Measurements from ENCODE around the gene MFAP3. TPM values are rescaled to one million over a fixed set of nuclear protein-coding genes. Genes with fewer than 3 reads are reported as not detected.

MFAP3 gene
- total and polyA plus RNA-seq, 10 of the 15 experiments (the other 5 are each of a cell fraction or from before 2014, with no cell fraction given): 2.5 to 22.9 (median 13.4) TPM

DNA sequence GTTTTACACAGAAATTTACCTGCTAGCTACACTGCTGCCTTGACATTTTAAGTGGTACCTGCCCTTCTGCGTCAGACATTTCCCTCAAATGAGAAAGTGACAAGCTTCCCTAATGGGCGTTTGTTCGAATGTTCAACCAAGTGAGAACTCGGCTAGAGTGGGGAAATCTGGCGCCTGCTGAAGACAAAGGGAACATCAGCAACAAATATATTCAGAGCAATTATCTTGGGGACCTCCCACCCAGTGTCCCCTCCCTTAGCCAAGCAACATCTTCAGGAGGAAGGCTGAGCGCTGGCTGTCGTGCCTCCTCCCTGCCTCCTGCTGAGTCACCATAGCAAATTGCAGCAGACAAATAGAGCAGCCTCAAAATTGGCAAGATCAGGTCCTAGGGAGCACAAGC, 57.1 kb downstream of the MFAP3 start:
- BruUV-seq (replicated peaks): no TSS peak
- RAD21 ChIA-PET (ENCODE audit: unreplicated experiment): no interaction called here
- no peak for ATAC-seq

DNA sequence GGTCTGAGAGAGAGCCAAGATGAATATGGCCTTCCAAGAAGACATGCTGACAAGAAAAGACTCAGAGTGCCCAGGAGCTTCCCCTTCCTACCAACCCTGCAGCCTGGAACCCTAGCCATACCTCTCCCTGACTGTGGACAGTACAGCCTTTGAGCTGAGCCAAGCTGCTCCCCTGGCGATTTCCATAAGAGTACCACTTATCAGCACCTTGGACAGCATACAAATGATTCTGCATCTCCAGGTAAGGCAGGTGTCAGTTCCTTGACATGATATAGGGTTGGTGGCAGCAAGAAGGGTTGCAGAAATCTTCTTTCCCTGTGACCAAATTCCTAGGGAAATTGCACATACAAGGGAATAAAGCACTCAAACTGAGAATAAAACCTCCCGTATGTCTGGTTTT, 58.3 kb downstream of the MFAP3 start:
- no peak overlapping the region for H3K4me2 ChIP-seq (ENCODE audit: control insufficient read depth, insufficient read depth)
- FAIRE-seq: no peak
- no peaks in the 10 kb centered on the region for H3K79me2 ChIP-seq (ENCODE audit: control insufficient read depth, insufficient read depth, low read length)
- TF ChIP-seq REST (IDR thresholded peaks at IDR 0.05; ENCODE audit: low read depth, low read length) (peak; percentile 86), SRF (IDR thresholded peaks at IDR 0.05; ENCODE audit: low read depth in 2 of 2, low read length in 2 of 2) (no peak), EP300 (IDR thresholded peaks at IDR 0.05; ENCODE audit: borderline replicate concordance in 1 of 2, control insufficient read depth in 1 of 2, low read depth in 2 of 2, low read length in 2 of 2) (no peak), CEBPZ (IDR thresholded peaks at IDR 0.05; ENCODE audit: low read depth, low read length) (no peak)
- TF ChIP-seq, protein P1, sequence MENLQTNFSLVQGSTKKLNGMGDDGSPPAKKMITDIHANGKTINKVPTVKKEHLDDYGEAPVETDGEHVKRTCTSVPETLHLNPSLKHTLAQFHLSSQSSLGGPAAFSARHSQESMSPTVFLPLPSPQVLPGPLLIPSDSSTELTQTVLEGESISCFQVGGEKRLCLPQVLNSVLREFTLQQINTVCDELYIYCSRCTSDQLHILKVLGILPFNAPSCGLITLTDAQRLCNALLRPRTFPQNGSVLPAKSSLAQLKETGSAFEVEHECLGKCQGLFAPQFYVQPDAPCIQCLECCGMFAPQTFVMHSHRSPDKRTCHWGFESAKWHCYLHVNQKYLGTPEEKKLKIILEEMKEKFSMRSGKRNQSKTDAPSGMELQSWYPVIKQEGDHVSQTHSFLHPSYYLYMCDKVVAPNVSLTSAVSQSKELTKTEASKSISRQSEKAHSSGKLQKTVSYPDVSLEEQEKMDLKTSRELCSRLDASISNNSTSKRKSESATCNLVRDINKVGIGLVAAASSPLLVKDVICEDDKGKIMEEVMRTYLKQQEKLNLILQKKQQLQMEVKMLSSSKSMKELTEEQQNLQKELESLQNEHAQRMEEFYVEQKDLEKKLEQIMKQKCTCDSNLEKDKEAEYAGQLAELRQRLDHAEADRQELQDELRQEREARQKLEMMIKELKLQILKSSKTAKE (IDR thresholded peaks at IDR 0.05; ENCODE audit: low read depth, poor library complexity, severe bottlenecking): no peak
- WGBS (ENCODE audit: insufficient coverage, insufficient replicate concordance, low lambda C conversion rate, missing lambda C conversion rate): 67% methylated on average over 2 of the region's 2 CpGs
- no peak for ATAC-seq
- peaks cover 0 to 6% of the 10 kb centered on the region in 2 experiments; a peak in 2 of 4 replicates for H3K27me3 ChIP-seq (replicated peaks in 1 of 2; ENCODE audit: control insufficient read depth in 2 of 2, insufficient read depth in 2 of 2, low read length in 1 of 2)
- H3K4me1 ChIP-seq (ENCODE audit: control insufficient read depth, insufficient read depth, low read length): no peaks in the 10 kb centered on the region
- no TSS peak for BruUV-seq (replicated peaks)
- no peaks in the 10 kb centered on the region for H4K20me1 ChIP-seq (ENCODE audit: control insufficient read depth, insufficient read depth)
- H3K9me3 ChIP-seq (replicated peaks; ENCODE audit: control insufficient read depth, insufficient read depth, low read length): no peaks in the 10 kb centered on the region
- H3K27ac ChIP-seq (ENCODE audit: control insufficient read depth, insufficient read depth): no peak overlapping the region
- SMC1A ChIA-PET (ENCODE audit: uncharacterized antibody, unreplicated experiment): no interaction called here
- POLR2A ChIA-PET: no interaction called here
- H3K36me3 ChIP-seq (ENCODE audit: control insufficient read depth in 2 of 2, insufficient read depth in 2 of 2, low read length in 1 of 2): no peaks in the 10 kb centered on the region
- H2AFZ ChIP-seq (ENCODE audit: control insufficient read depth, low read depth, low read length): no peak overlapping the region
- in situ Hi-C loops (cut with MboI): no loop called here
- no peak overlapping the region for H3K4me3 ChIP-seq
- CTCF ChIA-PET: interaction anchor here (1.3 kb wide), 1 partner anchor 10 kb away, joined by 3 read pairs; no protein-coding TSS in a partner anchor
- intact Hi-C loops (cut with micrococcal nuclease; ENCODE audit: unreplicated experiment): no loop called here
- no peak overlapping the region for H3K9ac ChIP-seq (ENCODE audit: control insufficient read depth, insufficient read depth, low read length)
- no peak for DNase-seq (ENCODE audit: low read depth, low spot score)
- RAD21 ChIA-PET (ENCODE audit: unreplicated experiment): interaction anchor here (1.0 kb wide), 1 partner anchor 90 kb away, joined by 3 read pairs; no protein-coding TSS in a partner anchor

More for the DNA sequence above, 57.1 kb downstream of the MFAP3 start:
- Histone ChIP-seq H3K79me2 (ENCODE audit: control insufficient read depth, insufficient read depth, low read length) (no peaks in the 10 kb centered on the region), H3K27me3 (replicated peaks in 1 of 2; ENCODE audit: control insufficient read depth in 2 of 2, insufficient read depth in 2 of 2, low read length in 1 of 2) (peaks cover 0 to 6% of the 10 kb centered on the region in 2 experiments; a peak in 1 of 4 replicates), H3K4me1 (ENCODE audit: control insufficient read depth, insufficient read depth, low read length) (no peaks in the 10 kb centered on the region), H4K20me1 (ENCODE audit: control insufficient read depth, insufficient read depth) (no peaks in the 10 kb centered on the region), H3K9me3 (replicated peaks; ENCODE audit: control insufficient read depth, insufficient read depth, low read length) (no peaks in the 10 kb centered on the region), H3K4me3 (no peak overlapping the region), H3K27ac (ENCODE audit: control insufficient read depth, insufficient read depth) (no peak overlapping the region), H3K4me2 (ENCODE audit: control insufficient read depth, insufficient read depth) (no peak overlapping the region), H3K9ac (ENCODE audit: control insufficient read depth, insufficient read depth, low read length) (no peak overlapping the region), H3K36me3 (ENCODE audit: control insufficient read depth in 2 of 2, insufficient read depth in 2 of 2, low read length in 1 of 2) (no peaks in the 10 kb centered on the region), H2AFZ (ENCODE audit: control insufficient read depth, low read depth, low read length) (no peak overlapping the region)
- in situ Hi-C loops (cut with MboI) (no loop called here), intact Hi-C loops (cut with micrococcal nuclease; ENCODE audit: unreplicated experiment) (no loop called here)
- CTCF ChIA-PET: interaction anchor here (0.9 kb wide), 1 partner anchor 24 kb away, joined by 3 read pairs; no protein-coding TSS in a partner anchor
- POLR2A ChIA-PET: no interaction called here
- FAIRE-seq (no peak), DNase-seq (ENCODE audit: low read depth, low spot score) (no peak)
- SMC1A ChIA-PET (ENCODE audit: uncharacterized antibody, unreplicated experiment): interaction anchor here (0.8 to 1.8 kb wide), 2 partner anchors 17 to 325 kb away, joined by 3 to 5 read pairs; no protein-coding TSS in a partner anchor
- TF ChIP-seq RBBP5 (conservative IDR thresholded peaks at IDR 0.05) (no peak), KDM1A (IDR thresholded peaks at IDR 0.05; ENCODE audit: borderline replicate concordance) (no peak)
- whole genome bisulfite sequencing (ENCODE audit: insufficient coverage, insufficient replicate concordance, low lambda C conversion rate, missing lambda C conversion rate): 69% methylated on average over 7 of the region's 7 CpGs

Measured in GM12878 (cell line).